CD4-positive, alpha-beta memory T cell (primary cell): ENCODE measurements around the gene SNAP25. TPM values are rescaled to one million over a fixed set of nuclear protein-coding genes. Genes with fewer than 3 reads are reported as not detected.

Source experiments
- CTCF ChIA-PET: fragments of 350-600 bp; sonication (Branson Sonifier 250); formaldehyde crosslinking; loops from one replicate; lab custom pipeline; 2021; ENCODE audit warnings: inconsistent platforms; ENCODE audit not compliant: partially characterized antibody; lab: Charles Lee
- POLR2A ChIA-PET: fragments of 350-600 bp; sonication (Branson Sonifier 250); formaldehyde crosslinking; loops from one replicate; lab custom pipeline; 2021; ENCODE audit not compliant: partially characterized antibody; lab: Charles Lee
- DNase-seq, 5 donors: peaks; one replicate each; pipeline versions ENCODE4 v3.0.0 to v3.0.0-alpha.2; 2020 to 2022; ENCODE audit warnings: mixed read lengths in 1 of 5
- H3K27ac ChIP-seq: one replicate; pipeline ENCODE4 v1.7.0; 2013; ENCODE audit warnings: low read depth, low read length
- H3K27me3 ChIP-seq: 2 replicates; pipeline ENCODE4 v1.7.0; 2013; ENCODE audit warnings: mild to moderate bottlenecking, low read length, moderate library complexity; ENCODE audit not compliant: insufficient read depth
- H3K36me3 ChIP-seq: 2 replicates; pipeline ENCODE4 v1.7.0; 2013; ENCODE audit warnings: mild to moderate bottlenecking, low read length, moderate library complexity; ENCODE audit not compliant: insufficient read depth
- H3K4me1 ChIP-seq: 2 replicates; pipeline ENCODE4 v1.7.0; 2013; ENCODE audit warnings: mild to moderate bottlenecking, low read length, moderate library complexity; ENCODE audit not compliant: insufficient read depth
- H3K4me3 ChIP-seq, 2 donors: one replicate each; pipeline ENCODE4 v1.7.0; 2013; ENCODE audit warnings: low read length in 2 of 2, mild to moderate bottlenecking in 1 of 2
- H3K9me3 ChIP-seq, 2 donors: one replicate each; pipeline ENCODE4 v1.7.0; 2013; ENCODE audit warnings: low read length in 2 of 2, control low read depth in 1 of 2; ENCODE audit not compliant: control insufficient read depth in 1 of 2
- H3K27ac Mint-ChIP-seq, 7 donors: one replicate each; pipeline ENCODE4 v1.8.0; 2020 to 2021; ENCODE audit warnings: mixed read lengths in 7 of 7, mild to moderate bottlenecking in 6 of 7, inconsistent platforms in 3 of 7, moderate library complexity in 3 of 7
- H3K27me3 Mint-ChIP-seq, 2 donors: one replicate each; pipeline ENCODE4 v1.8.0; 2020 to 2021; ENCODE audit warnings: mixed read lengths in 2 of 2
- H3K36me3 Mint-ChIP-seq, 2 donors: one replicate each; pipeline ENCODE4 v1.8.0; 2020 to 2021; ENCODE audit warnings: mixed read lengths in 2 of 2, inconsistent platforms in 1 of 2, mild to moderate bottlenecking in 1 of 2
- H3K4me1 Mint-ChIP-seq, 4 donors: one replicate each; pipeline ENCODE4 v1.8.0; 2020 to 2021; ENCODE audit warnings: mixed read lengths in 4 of 4, mild to moderate bottlenecking in 1 of 4
- H3K4me3 Mint-ChIP-seq, 8 donors: one replicate each; pipeline ENCODE4 v1.8.0; 2020 to 2021; ENCODE audit warnings: mixed read lengths in 8 of 8, mild to moderate bottlenecking in 7 of 8, moderate library complexity in 6 of 8, inconsistent platforms in 3 of 8
- H3K9me3 Mint-ChIP-seq, 8 donors: one replicate each; pipeline ENCODE4 v1.8.0; 2020 to 2021; ENCODE audit warnings: mixed read lengths in 8 of 8, mild to moderate bottlenecking in 5 of 8, inconsistent platforms in 3 of 8, moderate library complexity in 1 of 8
- intact Hi-C: fragments of 100-400 bp; cut with micrococcal nuclease; formaldehyde crosslinking; loops from one replicate; pipeline ENCODE4 v1.15.1; 2023
- polyA plus RNA-seq, 2 donors: library from polyadenylated mRNA; unstranded; fragments of 300-500 nt; fragmentation: Illumina TruSeq; gene quantifications; one replicate each; pipeline ENCODE4 v1.2.3, GENCODE V29; 2021
- total RNA-seq, 2 experiments: library from RNA; stranded (reverse); gene quantifications; one replicate each; pipeline ENCODE4 v1.2.3, GENCODE V29; 2021

Gene SNAP25
- total and polyA plus RNA-seq, 4 experiments from 2014 or later: 0.14 TPM; not detected in 3

DNA sequence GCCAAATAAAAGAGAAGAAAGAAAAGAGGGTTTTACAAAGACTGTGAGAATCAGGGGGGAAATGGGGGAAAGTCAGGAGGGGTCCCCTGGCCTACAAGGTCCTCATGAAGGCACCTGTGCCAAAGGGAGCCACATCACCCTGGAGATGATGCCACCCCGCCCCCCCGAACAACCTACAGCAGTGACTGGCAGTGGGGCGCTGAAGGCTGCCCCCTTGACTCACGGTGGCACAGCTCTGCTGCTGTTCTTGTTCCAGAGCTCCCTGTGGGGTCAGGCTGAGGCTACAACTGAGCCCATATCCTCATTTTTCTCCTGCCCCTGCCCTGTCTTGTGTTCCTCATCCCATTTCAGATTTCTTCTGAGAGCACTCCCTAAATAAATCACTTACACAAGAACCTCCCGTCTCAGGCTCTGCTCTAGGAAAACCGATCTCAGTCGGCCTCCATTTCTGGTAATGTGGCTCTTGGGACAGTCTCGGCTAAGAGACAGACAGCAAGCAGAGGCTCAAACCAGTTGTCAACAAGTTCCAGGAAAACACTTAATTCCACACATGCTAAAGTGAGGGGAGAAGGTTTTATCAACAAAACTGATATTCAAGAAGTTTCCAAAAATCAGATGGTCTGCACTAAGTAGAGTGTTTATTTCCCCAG is 105.7 kb downstream of the SNAP25 start:
- CTCF ChIA-PET: no interaction called here
- H3K27me3 Mint-ChIP-seq: peaks cover 3 to 7% of the 10 kb centered on the region in 2 donors
- no peak overlapping the region for H3K4me3 ChIP-seq
- H3K27ac Mint-ChIP-seq: no peak overlapping the region
- no peaks in the 10 kb centered on the region for H3K9me3 ChIP-seq
- no peak overlapping the region for H3K4me3 Mint-ChIP-seq
- H3K9me3 Mint-ChIP-seq: peaks cover 0 to 5% (median 0%) of the 10 kb centered on the region in 8 donors
- intact Hi-C loops: no loop called here
- H3K27me3 ChIP-seq: no peaks in the 10 kb centered on the region
- no peaks in the 10 kb centered on the region for H3K36me3 Mint-ChIP-seq
- no peak overlapping the region for H3K27ac ChIP-seq
- no peaks in the 10 kb centered on the region for H3K36me3 ChIP-seq
- POLR2A ChIA-PET: no interaction called here
- no peaks in the 10 kb centered on the region for H3K4me1 ChIP-seq
- H3K4me1 Mint-ChIP-seq: no peaks in the 10 kb centered on the region
- DNase-seq: no peak

DNA sequence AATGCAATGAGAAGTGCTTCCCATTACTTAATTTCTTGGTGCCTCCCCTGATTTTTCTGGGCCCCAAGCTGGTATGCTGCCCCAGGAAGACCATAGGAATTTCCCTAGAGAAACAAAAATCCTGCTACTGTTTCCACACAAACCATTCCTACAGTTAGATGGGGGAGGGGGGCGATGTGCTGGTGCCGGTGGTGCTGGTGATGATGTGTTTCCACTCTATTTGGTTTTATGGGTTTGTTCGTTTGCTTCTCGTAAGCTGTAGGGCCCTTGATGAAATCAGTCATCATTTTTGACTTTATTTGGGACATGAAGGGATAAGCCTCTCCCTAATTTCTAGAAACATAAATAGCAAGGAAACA is 110.2 kb downstream of the SNAP25 start:
- Mint-ChIP-seq H3K4me3 (no peak overlapping the region), H3K9me3 (peaks cover 0 to 2% (median 0%) of the 10 kb centered on the region in 8 donors), H3K27me3 (peaks cover 2 to 5% of the 10 kb centered on the region in 2 donors), H3K4me1 (no peaks in the 10 kb centered on the region), H3K36me3 (no peaks in the 10 kb centered on the region), H3K27ac (no peak overlapping the region)
- intact Hi-C loops: no loop called here
- POLR2A ChIA-PET: no interaction called here
- H3K27me3 ChIP-seq: no peaks in the 10 kb centered on the region
- CTCF ChIA-PET: no interaction called here
- H3K9me3 ChIP-seq: no peaks in the 10 kb centered on the region
- no peaks in the 10 kb centered on the region for H3K4me1 ChIP-seq
- no peak overlapping the region for H3K27ac ChIP-seq
- no peaks in the 10 kb centered on the region for H3K36me3 ChIP-seq
- no peak for DNase-seq
- no peak overlapping the region for H3K4me3 ChIP-seq

DNA sequence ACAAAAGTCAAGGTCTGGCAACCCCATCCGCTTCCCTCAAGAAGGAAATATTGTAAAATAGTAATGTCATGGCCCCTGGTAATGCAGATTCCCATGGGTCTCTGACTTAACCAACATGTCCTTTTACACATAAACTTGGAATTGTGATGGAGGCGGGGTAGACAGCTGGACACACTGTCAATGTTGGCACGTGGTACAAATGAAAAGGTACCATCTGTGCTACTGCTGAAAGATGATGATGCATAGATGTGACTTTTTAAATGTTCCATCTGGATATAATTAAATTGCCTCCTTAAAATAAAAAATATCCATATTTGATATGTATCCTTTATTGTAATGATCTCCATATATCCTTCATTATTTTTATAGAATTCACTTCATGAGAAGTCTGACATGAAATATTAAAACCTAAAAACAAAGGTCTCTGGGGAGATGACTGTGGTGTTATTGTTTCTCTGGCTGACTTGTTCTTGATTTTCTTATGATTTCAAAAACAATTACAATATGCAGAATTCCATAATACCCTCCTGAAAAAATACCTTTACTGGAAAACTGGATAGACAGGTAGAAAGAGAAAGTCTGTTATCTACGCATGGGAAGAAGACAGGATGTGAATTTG is 110.9 kb downstream of the SNAP25 start:
- H3K4me3 Mint-ChIP-seq: no peak overlapping the region
- H3K36me3 Mint-ChIP-seq: no peaks in the 10 kb centered on the region

DNA sequence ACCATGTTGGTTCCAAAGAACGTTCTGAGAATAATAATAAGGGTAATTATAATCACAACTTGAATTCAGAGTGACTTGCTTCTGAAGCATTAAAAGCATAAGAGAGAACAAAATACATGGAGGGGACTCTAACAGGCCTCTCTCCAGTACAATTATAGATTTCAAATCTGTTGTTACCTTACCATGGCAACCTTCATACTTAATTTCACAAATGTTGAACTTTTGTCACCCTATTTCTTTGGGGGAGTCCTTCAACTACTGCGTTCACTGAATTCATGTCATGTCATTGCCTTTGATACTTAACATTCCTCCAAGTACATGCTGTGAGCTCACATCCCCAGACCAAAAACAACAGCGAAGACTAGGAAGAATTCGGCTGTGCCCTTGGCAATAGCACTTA is 111.4 kb downstream of the SNAP25 start:
- Histone ChIP-seq H3K27me3 (no peaks in the 10 kb centered on the region), H3K4me3 (no peak overlapping the region), H3K9me3 (no peaks in the 10 kb centered on the region), H3K4me1 (no peaks in the 10 kb centered on the region), H3K36me3 (no peaks in the 10 kb centered on the region), H3K27ac (no peak overlapping the region)
- Mint-ChIP-seq H3K27me3 (peaks cover 2 to 3% of the 10 kb centered on the region in 2 donors), H3K9me3 (peaks cover 0 to 2% (median 0%) of the 10 kb centered on the region in 8 donors), H3K4me3 (no peak overlapping the region), H3K27ac (no peak overlapping the region), H3K4me1 (no peaks in the 10 kb centered on the region), H3K36me3 (no peaks in the 10 kb centered on the region)
- intact Hi-C loops: no loop called here
- no peak for DNase-seq
- POLR2A ChIA-PET: no interaction called here
- CTCF ChIA-PET: no interaction called here

More for the DNA sequence above, 110.9 kb downstream of the SNAP25 start:
- H3K4me3 ChIP-seq: no peak overlapping the region
- H3K27me3 ChIP-seq: no peaks in the 10 kb centered on the region
- no peak for DNase-seq
- intact Hi-C loops: no loop called here
- CTCF ChIA-PET: interaction anchor here (0.7 kb wide), 1 partner anchor 8 kb away, joined by 3 read pairs; no protein-coding TSS in a partner anchor
- Mint-ChIP-seq H3K9me3 (peaks cover 0 to 2% (median 0%) of the 10 kb centered on the region in 8 donors), H3K4me1 (no peaks in the 10 kb centered on the region), H3K27me3 (peaks cover 2 to 5% of the 10 kb centered on the region in 2 donors), H3K27ac (no peak overlapping the region)
- no peaks in the 10 kb centered on the region for H3K36me3 ChIP-seq
- H3K27ac ChIP-seq: no peak overlapping the region
- POLR2A ChIA-PET: no interaction called here
- H3K4me1 ChIP-seq: no peaks in the 10 kb centered on the region
- no peaks in the 10 kb centered on the region for H3K9me3 ChIP-seq

DNA sequence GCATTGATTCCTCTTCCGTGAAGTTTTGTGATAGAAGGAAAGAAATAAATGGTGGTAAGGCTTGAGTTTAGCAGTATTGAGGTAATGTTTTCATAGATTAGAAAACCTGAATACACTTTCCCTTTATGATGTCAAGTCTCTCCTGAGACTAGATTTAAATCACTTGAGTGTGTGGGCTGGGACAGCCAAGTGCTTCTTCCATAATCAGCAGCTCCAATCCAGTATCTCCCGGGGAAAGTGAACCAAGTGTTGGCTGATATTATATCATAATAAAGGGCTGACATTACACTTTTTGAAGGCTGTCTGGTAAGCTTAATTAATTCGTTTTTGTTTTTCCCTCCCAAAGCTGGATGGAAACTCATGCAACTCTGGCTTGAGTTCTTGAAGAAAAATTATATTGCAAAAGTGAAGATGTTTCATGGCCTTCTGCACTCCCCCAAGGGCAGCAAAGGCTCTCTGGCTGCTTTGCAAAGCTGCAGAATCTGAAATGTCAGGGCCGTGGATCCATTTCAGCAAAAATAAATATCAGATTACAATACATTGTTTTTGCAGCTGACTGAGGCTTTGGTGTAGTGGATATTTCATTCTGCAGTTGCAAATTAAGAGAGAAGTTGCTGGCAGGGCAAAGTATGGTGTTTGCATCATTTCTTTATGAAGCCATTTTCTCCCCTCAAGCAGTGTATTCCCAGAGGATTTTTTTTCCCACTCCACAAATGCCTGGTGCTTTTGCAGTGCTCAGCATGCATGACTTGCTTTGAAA is 114.2 kb downstream of the SNAP25 start:
- no peaks in the 10 kb centered on the region for H3K36me3 ChIP-seq
- DNase-seq: no peak
- Mint-ChIP-seq H3K36me3 (no peaks in the 10 kb centered on the region), H3K4me3 (no peak overlapping the region), H3K27me3 (peaks cover 2 to 8% of the 10 kb centered on the region in 2 donors), H3K4me1 (no peaks in the 10 kb centered on the region), H3K27ac (no peak overlapping the region), H3K9me3 (no peaks in the 10 kb centered on the region)
- no peak overlapping the region for H3K4me3 ChIP-seq
- ChIA-PET POLR2A (no interaction called here), CTCF (no interaction called here)
- H3K27ac ChIP-seq: no peak overlapping the region
- no peaks in the 10 kb centered on the region for H3K9me3 ChIP-seq
- H3K27me3 ChIP-seq: no peaks in the 10 kb centered on the region
- no peaks in the 10 kb centered on the region for H3K4me1 ChIP-seq
- intact Hi-C loops: no loop called here

DNA sequence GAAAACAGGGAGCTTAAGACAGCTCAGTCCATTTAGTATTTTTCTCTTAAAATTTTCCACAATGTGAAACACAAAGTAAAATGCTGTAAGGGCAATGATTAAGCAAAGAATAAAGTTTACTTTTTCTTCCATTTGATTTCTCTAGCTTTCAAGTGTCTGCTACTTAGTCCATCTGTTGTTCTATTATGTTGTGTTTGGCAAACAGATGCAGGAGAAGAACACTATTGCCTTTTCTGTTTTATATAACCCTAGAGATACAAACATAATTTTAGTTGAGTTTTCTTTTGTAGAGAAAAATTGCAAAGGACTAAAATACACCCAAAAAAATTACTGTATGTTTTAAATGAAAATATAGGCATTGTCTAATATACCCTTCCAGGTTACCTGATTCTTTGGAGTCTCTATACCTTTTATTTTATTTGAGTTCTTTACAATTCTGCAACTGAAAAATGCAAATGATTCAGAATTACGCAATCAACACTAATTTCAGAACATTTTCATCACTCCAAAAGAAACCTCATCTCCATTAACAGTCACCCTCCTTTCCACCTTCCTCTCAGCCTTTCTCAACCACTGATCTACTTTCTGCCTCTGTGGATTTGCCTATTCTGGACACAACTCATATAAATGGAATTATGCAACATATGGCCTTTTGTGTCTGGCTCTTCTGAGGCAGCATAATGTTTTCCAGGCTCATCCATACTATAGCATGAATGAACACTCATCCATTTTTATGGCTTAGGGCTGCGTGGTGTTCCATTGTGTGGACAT is 118.5 kb downstream of the SNAP25 start:
- Histone ChIP-seq H3K9me3 (no peaks in the 10 kb centered on the region), H3K27me3 (no peaks in the 10 kb centered on the region), H3K27ac (no peak overlapping the region), H3K36me3 (no peaks in the 10 kb centered on the region), H3K4me3 (no peak overlapping the region), H3K4me1 (no peaks in the 10 kb centered on the region)
- no peaks in the 10 kb centered on the region for H3K36me3 Mint-ChIP-seq
- ChIA-PET CTCF (interaction anchor here (1.1 to 1.4 kb wide), 2 partner anchors 8 to 20 kb away, joined by 3 to 4 read pairs; no protein-coding TSS in a partner anchor), POLR2A (no interaction called here)
- no peak overlapping the region for H3K4me3 Mint-ChIP-seq
- intact Hi-C loops: no loop called here
- DNase-seq: no peak
- H3K9me3 Mint-ChIP-seq: no peaks in the 10 kb centered on the region
- no peak overlapping the region for H3K27ac Mint-ChIP-seq
- H3K27me3 Mint-ChIP-seq: peaks cover 4 to 11% of the 10 kb centered on the region in 2 donors
- H3K4me1 Mint-ChIP-seq: no peaks in the 10 kb centered on the region
